SU-DHL-6 (cell line): ENCODE measurements around the gene MND1.

ENCODE experiments used
- H2AFZ ChIP-seq: fragments of 200-600 bp; sonication (generic); 2 replicates; pipeline ENCODE4 v1.6.1; 2014; ENCODE audit warnings: low read depth, mild to moderate bottlenecking, moderate library complexity, mixed read lengths, antibody characterized with exemption, low read length; ENCODE audit not compliant: severe bottlenecking
- H3F3A ChIP-seq: fragments of 200-600 bp; shearing (Covaris generic); 2 replicates; pipeline ENCODE4 v1.6.0; 2016; ENCODE audit warnings: antibody characterized with exemption, mild to moderate bottlenecking; ENCODE audit not compliant: insufficient read depth
- H3K27ac ChIP-seq: fragments of 200-600 bp; sonication (generic); 2 replicates; pipeline ENCODE4 v1.5.1; 2016; ENCODE audit warnings: low read depth, mild to moderate bottlenecking, low read length, moderate library complexity, mixed read lengths
- H3K27me3 ChIP-seq: fragments of 200-600 bp; sonication (generic), shearing (Covaris generic); 2 replicates; pipeline ENCODE4 v1.6.0; 2014; ENCODE audit warnings: mild to moderate bottlenecking, low read length
- H3K36me3 ChIP-seq: fragments of 200-600 bp; sonication (generic); 2 replicates; pipeline ENCODE4 v1.6.1; 2014; ENCODE audit warnings: mild to moderate bottlenecking, low read length, mixed read lengths
- H3K4me2 ChIP-seq: fragments of 300-600, 200-600 bp; shearing (Covaris generic), sonication (generic); 2 replicates; pipeline ENCODE4 v1.6.0; 2014; ENCODE audit warnings: low read length, low read depth, mild to moderate bottlenecking; ENCODE audit not compliant: poor library complexity, severe bottlenecking
- H3K4me3 ChIP-seq: fragments of 200-600 bp; sonication (generic); 2 replicates; pipeline ENCODE4 v1.5.1; 2014; ENCODE audit warnings: antibody characterized with exemption, low read length, mild to moderate bottlenecking, mixed read lengths; ENCODE audit not compliant: insufficient read depth, poor library complexity, severe bottlenecking
- H3K79me2 ChIP-seq: fragments of 200-600 bp; sonication (generic); 2 replicates; pipeline ENCODE4 v1.6.1; 2014; ENCODE audit warnings: mild to moderate bottlenecking, low read length, moderate library complexity; ENCODE audit not compliant: insufficient read depth
- H3K9ac ChIP-seq: fragments of 200-600 bp; sonication (generic); 2 replicates; pipeline ENCODE4 v1.7.0; 2014; ENCODE audit warnings: mild to moderate bottlenecking, low read length
- H3K9me2 ChIP-seq: fragments of 200-600 bp; sonication (generic); replicated peaks from 2 replicates; pipeline ENCODE4 v1.6.1; 2014; ENCODE audit warnings: low read length; ENCODE audit not compliant: insufficient read depth
- H3K9me3 ChIP-seq: fragments of 200-600 bp; sonication (generic); 2 replicates; pipeline ENCODE4 v1.6.1; 2014; ENCODE audit warnings: low read length, mixed read lengths; ENCODE audit not compliant: insufficient read depth
- H4K20me1 ChIP-seq: fragments of 200-600 bp; sonication (generic); 2 replicates; pipeline ENCODE4 v1.6.1; 2014; ENCODE audit warnings: low read depth, mild to moderate bottlenecking, antibody characterized with exemption, low read length, moderate library complexity, mixed read lengths
- EZH2phosphoT487 ChIP-seq: fragments of 200-600 bp; sonication (generic), shearing (Covaris generic); conservative IDR thresholded peaks from 2 replicates; pipeline ENCODE4 v1.6.1; 2018; ENCODE audit warnings: mild to moderate bottlenecking, antibody characterized with exemption, low read length, moderate library complexity, mixed read lengths
- TF ChIP-seq, protein P1 (sequence below): fragments of 200-600 bp; sonication (generic); IDR thresholded peaks from one replicate; pipeline ENCODE4 v1.5.1; 2017; ENCODE audit warnings: antibody characterized with exemption, mild to moderate bottlenecking, low read length, moderate library complexity; ENCODE audit not compliant: insufficient read depth, poor library complexity, severe bottlenecking

Gene MND1

DNA sequence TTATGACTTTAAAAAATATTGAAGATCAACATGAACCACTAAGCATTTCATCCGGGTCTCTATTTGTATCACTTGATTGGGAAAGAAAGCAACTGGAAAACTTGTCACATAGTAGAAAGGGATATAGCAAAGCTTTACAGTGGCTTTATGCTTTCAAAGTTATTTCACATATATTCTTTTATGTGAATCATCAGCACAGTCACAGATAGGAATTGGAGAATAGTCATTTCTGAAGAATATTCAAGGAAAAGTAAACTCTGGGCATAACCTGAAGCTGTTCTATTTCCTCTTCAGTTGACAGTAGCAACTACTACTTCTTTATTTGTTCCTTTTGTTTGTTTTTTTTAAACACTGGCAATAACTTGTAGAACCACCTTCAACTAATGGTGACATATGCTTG, 50.5 kb downstream of the MND1 start:
- no peaks in the 10 kb centered on the region; the same call in 1 of the 2 replicates for H3F3A ChIP-seq
- H4K20me1 ChIP-seq = no peaks in the 10 kb centered on the region
- no peak overlapping the region for H3K4me2 ChIP-seq
- peaks cover 18% of the 10 kb centered on the region; the same call in 1 of the 2 replicates for H3K36me3 ChIP-seq
- no peak overlapping the region for H2AFZ ChIP-seq
- no peak overlapping the region for H3K9ac ChIP-seq
- H3K27ac ChIP-seq = no peak overlapping the region
- H3K4me3 ChIP-seq = no peak overlapping the region
- TF ChIP-seq, protein P1, sequence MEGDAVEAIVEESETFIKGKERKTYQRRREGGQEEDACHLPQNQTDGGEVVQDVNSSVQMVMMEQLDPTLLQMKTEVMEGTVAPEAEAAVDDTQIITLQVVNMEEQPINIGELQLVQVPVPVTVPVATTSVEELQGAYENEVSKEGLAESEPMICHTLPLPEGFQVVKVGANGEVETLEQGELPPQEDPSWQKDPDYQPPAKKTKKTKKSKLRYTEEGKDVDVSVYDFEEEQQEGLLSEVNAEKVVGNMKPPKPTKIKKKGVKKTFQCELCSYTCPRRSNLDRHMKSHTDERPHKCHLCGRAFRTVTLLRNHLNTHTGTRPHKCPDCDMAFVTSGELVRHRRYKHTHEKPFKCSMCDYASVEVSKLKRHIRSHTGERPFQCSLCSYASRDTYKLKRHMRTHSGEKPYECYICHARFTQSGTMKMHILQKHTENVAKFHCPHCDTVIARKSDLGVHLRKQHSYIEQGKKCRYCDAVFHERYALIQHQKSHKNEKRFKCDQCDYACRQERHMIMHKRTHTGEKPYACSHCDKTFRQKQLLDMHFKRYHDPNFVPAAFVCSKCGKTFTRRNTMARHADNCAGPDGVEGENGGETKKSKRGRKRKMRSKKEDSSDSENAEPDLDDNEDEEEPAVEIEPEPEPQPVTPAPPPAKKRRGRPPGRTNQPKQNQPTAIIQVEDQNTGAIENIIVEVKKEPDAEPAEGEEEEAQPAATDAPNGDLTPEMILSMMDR = no peak
- no peak for TF ChIP-seq EZH2phosphoT487
- H3K9me2 ChIP-seq = no peaks in the 10 kb centered on the region
- no peaks in the 10 kb centered on the region for H3K27me3 ChIP-seq
- no peaks in the 10 kb centered on the region for H3K9me3 ChIP-seq
- 0 out of 2 replicates have a peak, but pooled peaks cover 6% of the 10 kb centered on the region for H3K79me2 ChIP-seq

DNA sequence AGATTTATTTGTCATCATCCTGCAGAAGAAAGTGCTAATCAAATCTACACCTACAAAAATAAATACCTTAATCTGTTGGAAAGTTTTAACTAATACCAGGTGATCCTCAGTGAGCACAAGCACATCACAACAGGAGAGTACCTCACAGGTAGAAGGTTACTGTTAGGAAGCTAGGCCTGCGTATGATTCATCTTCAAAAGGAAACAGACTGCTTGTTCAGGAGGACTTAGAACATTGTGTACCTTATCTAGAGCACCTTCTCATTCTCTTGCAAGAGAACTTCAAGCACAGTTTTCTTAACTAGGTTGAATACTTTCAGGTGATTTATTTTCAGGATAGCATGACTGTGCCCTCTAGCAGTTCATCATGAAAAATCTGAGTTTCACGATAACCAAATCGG, 54.2 kb downstream of the MND1 start:
- H3F3A ChIP-seq = no peaks in the 10 kb centered on the region; the same call in 1 of the 2 replicates
- no peak overlapping the region for H2AFZ ChIP-seq
- no peaks in the 10 kb centered on the region for H3K9me3 ChIP-seq
- peaks cover 23% of the 10 kb centered on the region; the same call in 1 of the 2 replicates for H3K36me3 ChIP-seq
- no peak overlapping the region for H3K27ac ChIP-seq
- no peaks in the 10 kb centered on the region for H3K27me3 ChIP-seq
- no peak overlapping the region for H3K9ac ChIP-seq
- H3K4me2 ChIP-seq = no peak overlapping the region
- no peak overlapping the region for H3K4me3 ChIP-seq
- TF ChIP-seq, protein P1 = no peak
- TF ChIP-seq EZH2phosphoT487 = no peak
- no peaks in the 10 kb centered on the region for H3K79me2 ChIP-seq
- H4K20me1 ChIP-seq = no peaks in the 10 kb centered on the region
- no peaks in the 10 kb centered on the region for H3K9me2 ChIP-seq

DNA sequence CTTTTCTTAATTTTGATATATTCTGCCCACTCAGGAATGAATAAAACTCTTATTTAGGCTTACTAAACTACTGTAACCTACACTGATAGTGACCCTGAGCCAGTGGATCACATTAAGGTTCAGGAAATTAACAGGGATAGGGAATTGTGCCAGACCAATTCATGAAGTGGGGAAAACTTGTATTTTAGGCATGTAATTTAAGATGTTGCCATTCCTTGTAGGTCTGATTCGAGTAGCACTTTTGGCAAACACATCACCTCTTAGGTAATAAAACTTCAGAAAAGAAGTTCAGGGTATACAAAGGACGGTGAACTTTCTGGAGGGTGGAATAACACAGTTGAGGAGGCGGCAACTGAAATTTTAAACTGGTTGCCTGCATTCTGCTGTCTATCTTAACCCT, 54.9 kb downstream of the MND1 start:
- H3K9ac ChIP-seq = no peak overlapping the region
- TF ChIP-seq, protein P1 = no peak
- no peak for TF ChIP-seq EZH2phosphoT487
- peaks cover 23% of the 10 kb centered on the region; the same call in 1 of the 2 replicates for H3K36me3 ChIP-seq
- no peak overlapping the region for H3K4me3 ChIP-seq
- H3K27ac ChIP-seq = no peak overlapping the region
- no peaks in the 10 kb centered on the region for H3K9me3 ChIP-seq
- no peaks in the 10 kb centered on the region for H3K79me2 ChIP-seq
- H2AFZ ChIP-seq = no peak overlapping the region
- no peaks in the 10 kb centered on the region for H3K9me2 ChIP-seq
- no peaks in the 10 kb centered on the region for H4K20me1 ChIP-seq
- H3F3A ChIP-seq = no peaks in the 10 kb centered on the region; the same call in 1 of the 2 replicates
- H3K27me3 ChIP-seq = no peaks in the 10 kb centered on the region
- H3K4me2 ChIP-seq = no peak overlapping the region
